Endothelial cell of umbilical vein (primary cell): ENCODE data around the gene XAGE5. TPM values are rescaled to one million over a fixed set of nuclear protein-coding genes. Genes with fewer than 3 reads are reported as not detected.
"Not testable (repeated sequence)": the region's sequence is repeated elsewhere in the genome, so short reads cannot be mapped to it uniquely, and the experiment has no call there.

ENCODE experiments used
- BruUV-seq: library from RNA; stranded (reverse); fragments of 400-500 nt; replicated peaks from 2 replicates; lab custom pipeline; 2021; lab: Mats Ljungman, UMichigan
- CTCF ChIA-PET: fragments of 300-600, 350-600 bp; sonication (Branson Sonifier 250); formaldehyde crosslinking; loops from one replicate; lab custom pipeline; 2021; ENCODE audit warnings: antibody characterized with exemption, inconsistent platforms; lab: Charles Lee
- POLR2A ChIA-PET: fragments of 300-600, 350-600 bp; sonication (Branson Sonifier 250); formaldehyde crosslinking; loops from one replicate; lab custom pipeline; 2021; ENCODE audit warnings: antibody characterized with exemption, inconsistent platforms; lab: Charles Lee
- DNase-seq: peaks from one replicate; pipeline ENCODE4 v3.0.0-alpha.2; 2011; ENCODE audit warnings: low read depth, low spot score
- FAIRE-seq: peaks from 2 replicates; lab custom pipeline; 2011; peaks lifted over from hg19 to GRCh38; lab: Jason Lieb, UNC
- H2AFZ ChIP-seq: 2 replicates; pipeline ENCODE4 v1.6.0; 2012; ENCODE audit warnings: low read depth, low read length, control low read depth, inconsistent platforms
- H3K27ac ChIP-seq: 2 replicates; pipeline ENCODE4 v1.5.1; 2011; ENCODE audit warnings: low read depth, mild to moderate bottlenecking, control low read depth, low read length, moderate library complexity; ENCODE audit not compliant: insufficient read depth
- H3K27me3 ChIP-seq, 2 experiments: 2 replicates each; pipeline versions ENCODE4 v1.6.0 to v1.6.1; 2011; ENCODE audit warnings: low read length in 2 of 2, mixed read lengths in 1 of 2; ENCODE audit not compliant: control insufficient read depth in 2 of 2, insufficient read depth in 2 of 2
- H3K36me3 ChIP-seq, 2 experiments: 2 replicates in 1 of 2; 3 replicates in 1 of 2; pipeline ENCODE4 v1.5.1; 2011; ENCODE audit warnings: low read length in 2 of 2, mild to moderate bottlenecking in 1 of 2, moderate library complexity in 1 of 2; ENCODE audit not compliant: control insufficient read depth in 2 of 2, insufficient read depth in 2 of 2; ENCODE audit errors: extremely low read depth in 1 of 2
- H3K4me1 ChIP-seq: 3 replicates; pipeline ENCODE4 v1.5.1; 2011; ENCODE audit warnings: mild to moderate bottlenecking, low read length; ENCODE audit not compliant: control insufficient read depth, insufficient read depth; ENCODE audit errors: extremely low read depth
- H3K4me2 ChIP-seq: 2 replicates; pipeline ENCODE4 v1.6.1; 2011; ENCODE audit warnings: low read length, control low read depth, mixed read lengths; ENCODE audit not compliant: insufficient read depth
- H3K4me3 ChIP-seq, 3 experiments: fragments of 200-600 bp in 1 of 3; sonication (generic), shearing (Covaris generic) in 1 of 3; replicated peaks in 1 of 3; 2 replicates each; pipeline ENCODE4 v1.5.1; 2011 to 2016; ENCODE audit warnings: control low read depth in 3 of 3, low read length in 3 of 3, mild to moderate bottlenecking in 2 of 3, inconsistent platforms in 1 of 3, low read depth in 1 of 3, moderate library complexity in 1 of 3; ENCODE audit not compliant: insufficient read depth in 1 of 3
- H3K79me2 ChIP-seq: 2 replicates; pipeline ENCODE4 v1.6.0; 2012; ENCODE audit warnings: low read length, inconsistent platforms; ENCODE audit not compliant: control insufficient read depth, insufficient read depth
- H3K9ac ChIP-seq: replicated peaks from 2 replicates; pipeline ENCODE3; 2011; ENCODE audit warnings: low read length, control low read depth; ENCODE audit not compliant: insufficient read depth; ENCODE audit errors: extremely low read depth
- H3K9me1 ChIP-seq: replicated peaks from 3 replicates; pipeline ENCODE4 v1.6.0; 2011; ENCODE audit warnings: mild to moderate bottlenecking, low read length; ENCODE audit not compliant: control insufficient read depth, insufficient read depth; ENCODE audit errors: extremely low read depth
- H3K9me3 ChIP-seq: replicated peaks from 2 replicates; pipeline ENCODE4 v1.5.1; 2012; ENCODE audit warnings: low read length, inconsistent platforms; ENCODE audit not compliant: control insufficient read depth, insufficient read depth
- H4K20me1 ChIP-seq: replicated peaks from 2 replicates; pipeline ENCODE3; 2011; ENCODE audit warnings: mild to moderate bottlenecking, low read length; ENCODE audit not compliant: control insufficient read depth, insufficient read depth; ENCODE audit errors: extremely low read depth
- GATA2 ChIP-seq: IDR thresholded peaks from 2 replicates; pipeline ENCODE4 v1.7.0; 2011; ENCODE audit warnings: low read depth, mild to moderate bottlenecking, moderate library complexity, mixed read lengths, low read length; ENCODE audit not compliant: insufficient read length, insufficient read depth
- JUN ChIP-seq: IDR thresholded peaks from 2 replicates; pipeline ENCODE4 v1.6.1; 2011; ENCODE audit warnings: borderline replicate concordance, low read depth; ENCODE audit not compliant: insufficient read length, insufficient read depth
- MAX ChIP-seq: IDR thresholded peaks from 2 replicates; pipeline ENCODE4 v1.6.1; 2011; ENCODE audit not compliant: insufficient read depth, insufficient read length
- MYC ChIP-seq: IDR thresholded peaks from one replicate; pipeline ENCODE4 v1.6.1; 2011; ENCODE audit warnings: mild to moderate bottlenecking, low read depth, low read length
- POLR2A ChIP-seq: IDR thresholded peaks from 2 replicates; pipeline ENCODE4 v1.6.1; 2012; ENCODE audit warnings: low read depth, mild to moderate bottlenecking, control low read depth, low read length
- POLR2AphosphoS5 ChIP-seq: IDR thresholded peaks from 2 replicates; pipeline ENCODE4 v1.6.1; 2012; ENCODE audit warnings: low read depth, mild to moderate bottlenecking, control low read depth, low read length, moderate library complexity; ENCODE audit not compliant: insufficient read depth
- dilution Hi-C: fragments of 300-500 bp; cut with MboI; formaldehyde crosslinking; loops from one replicate; pipeline ENCODE4 v1.15.0; 2019; ENCODE audit warnings: low sequenced_read_pairs; ENCODE audit not compliant: extremely low pct_ligation_motif_present
- intact Hi-C: fragments of 100-400 bp; cut with micrococcal nuclease; formaldehyde crosslinking; loops from one replicate; pipeline ENCODE4 v1.10.0; 2022
- polyA plus RNA-seq, 4 experiments: library from polyadenylated mRNA; depleted of rRNA in 3 of 4; stranded (reverse) in 3 of 4; unstranded in 1 of 4; fragments of >200 nt; gene quantifications; 2 replicates each; pipeline versions ENCODE4 v1.2.1 to v1.2.3, GENCODE V29; 2011 to 2012; ENCODE audit warnings: missing spikeins in 1 of 4
- total RNA-seq: library from RNA; stranded (reverse); gene quantifications from 2 replicates; pipeline ENCODE4 v1.2.3, GENCODE V29; 2021

The XAGE5 gene
- total and polyA plus RNA-seq, 2 donors (not counting 3 experiments of a cell fraction or from before 2014, with no cell fraction given): not detected

GRCh38 chrX:52830551-52830950 lies 19.5 kb downstream of the XAGE5 start:
- no peaks in the 10 kb centered on the region for H3K9me3 ChIP-seq
- H3K79me2 ChIP-seq: no peaks in the 10 kb centered on the region
- H3K4me1 ChIP-seq: no peaks in the 10 kb centered on the region
- no peak overlapping the region for H3K4me3 ChIP-seq
- intact Hi-C loops (no loop called here), dilution Hi-C loops (no loop called here)
- H4K20me1 ChIP-seq: no peaks in the 10 kb centered on the region
- ChIA-PET CTCF (no interaction called here), POLR2A (no interaction called here)
- no peak for FAIRE-seq
- no peak overlapping the region for H3K4me2 ChIP-seq
- no peak overlapping the region for H2AFZ ChIP-seq
- no TSS peak for BruUV-seq
- H3K9me1 ChIP-seq: no peaks in the 10 kb centered on the region
- H3K36me3 ChIP-seq: no peaks in the 10 kb centered on the region
- no peak overlapping the region for H3K9ac ChIP-seq
- TF ChIP-seq JUN (no peak), GATA2 (no peak), MYC (no peak), POLR2A (no peak), POLR2AphosphoS5 (no peak), MAX (no peak)
- no peak for DNase-seq
- H3K27ac ChIP-seq: no peak overlapping the region
- no peaks in the 10 kb centered on the region for H3K27me3 ChIP-seq

GRCh38 chrX:52839137-52839536 lies 28.1 kb downstream of the XAGE5 start:
- BruUV-seq: no TSS peak
- no peaks in the 10 kb centered on the region for H3K9me3 ChIP-seq
- FAIRE-seq (no peak), DNase-seq (no peak)
- ChIA-PET CTCF (no interaction called here), POLR2A (no interaction called here)
- no peak for TF ChIP-seq GATA2
- intact Hi-C loops (no loop called here), dilution Hi-C loops (no loop called here)
- no peaks in the 10 kb centered on the region for H3K9me1 ChIP-seq
- no peaks in the 10 kb centered on the region for H3K4me1 ChIP-seq
- no peaks in the 10 kb centered on the region for H3K36me3 ChIP-seq
- no peaks in the 10 kb centered on the region for H3K79me2 ChIP-seq
- H3K9ac ChIP-seq: no peak overlapping the region
- no peak overlapping the region for H3K4me3 ChIP-seq
- H2AFZ ChIP-seq: no peak overlapping the region
- no peak overlapping the region for H3K4me2 ChIP-seq
- H3K27ac ChIP-seq: no peak overlapping the region
- no peaks in the 10 kb centered on the region for H4K20me1 ChIP-seq
- no peaks in the 10 kb centered on the region for H3K27me3 ChIP-seq

- H3K79me2 ChIP-seq, CTCF ChIA-PET: not testable (repeated sequence)
- peak; percentile 12 for FAIRE-seq
These were observed 32.5 kb downstream of the XAGE5 start for GRCh38 chrX:52843619-52844018.

More at GRCh38 chrX:52843619-52844018, 32.5 kb downstream of the XAGE5 start:
- H3K9ac ChIP-seq, H3K9me3 ChIP-seq, intact Hi-C loops, DNase-seq, BruUV-seq, dilution Hi-C loops, H3K4me1 ChIP-seq, H3K27me3 ChIP-seq, H3K36me3 ChIP-seq, H4K20me1 ChIP-seq, POLR2A ChIA-PET, H3K4me2 ChIP-seq, H3K9me1 ChIP-seq, H3K27ac ChIP-seq, H2AFZ ChIP-seq, H3K4me3 ChIP-seq: not testable (repeated sequence)
